NCI-H82 treated with DMSO at 0.1 percent for 48 hours (cell line): Measurements from ENCODE around the gene SH3BP4.

Experiments used
- DNase-seq: peaks from one replicate; lab custom pipeline; 2025; ENCODE audit not compliant: unreplicated experiment; lab: John Stamatoyannopoulos, UW

Gene SH3BP4, protein sequence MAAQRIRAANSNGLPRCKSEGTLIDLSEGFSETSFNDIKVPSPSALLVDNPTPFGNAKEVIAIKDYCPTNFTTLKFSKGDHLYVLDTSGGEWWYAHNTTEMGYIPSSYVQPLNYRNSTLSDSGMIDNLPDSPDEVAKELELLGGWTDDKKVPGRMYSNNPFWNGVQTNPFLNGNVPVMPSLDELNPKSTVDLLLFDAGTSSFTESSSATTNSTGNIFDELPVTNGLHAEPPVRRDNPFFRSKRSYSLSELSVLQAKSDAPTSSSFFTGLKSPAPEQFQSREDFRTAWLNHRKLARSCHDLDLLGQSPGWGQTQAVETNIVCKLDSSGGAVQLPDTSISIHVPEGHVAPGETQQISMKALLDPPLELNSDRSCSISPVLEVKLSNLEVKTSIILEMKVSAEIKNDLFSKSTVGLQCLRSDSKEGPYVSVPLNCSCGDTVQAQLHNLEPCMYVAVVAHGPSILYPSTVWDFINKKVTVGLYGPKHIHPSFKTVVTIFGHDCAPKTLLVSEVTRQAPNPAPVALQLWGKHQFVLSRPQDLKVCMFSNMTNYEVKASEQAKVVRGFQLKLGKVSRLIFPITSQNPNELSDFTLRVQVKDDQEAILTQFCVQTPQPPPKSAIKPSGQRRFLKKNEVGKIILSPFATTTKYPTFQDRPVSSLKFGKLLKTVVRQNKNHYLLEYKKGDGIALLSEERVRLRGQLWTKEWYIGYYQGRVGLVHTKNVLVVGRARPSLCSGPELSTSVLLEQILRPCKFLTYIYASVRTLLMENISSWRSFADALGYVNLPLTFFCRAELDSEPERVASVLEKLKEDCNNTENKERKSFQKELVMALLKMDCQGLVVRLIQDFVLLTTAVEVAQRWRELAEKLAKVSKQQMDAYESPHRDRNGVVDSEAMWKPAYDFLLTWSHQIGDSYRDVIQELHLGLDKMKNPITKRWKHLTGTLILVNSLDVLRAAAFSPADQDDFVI

DNA sequence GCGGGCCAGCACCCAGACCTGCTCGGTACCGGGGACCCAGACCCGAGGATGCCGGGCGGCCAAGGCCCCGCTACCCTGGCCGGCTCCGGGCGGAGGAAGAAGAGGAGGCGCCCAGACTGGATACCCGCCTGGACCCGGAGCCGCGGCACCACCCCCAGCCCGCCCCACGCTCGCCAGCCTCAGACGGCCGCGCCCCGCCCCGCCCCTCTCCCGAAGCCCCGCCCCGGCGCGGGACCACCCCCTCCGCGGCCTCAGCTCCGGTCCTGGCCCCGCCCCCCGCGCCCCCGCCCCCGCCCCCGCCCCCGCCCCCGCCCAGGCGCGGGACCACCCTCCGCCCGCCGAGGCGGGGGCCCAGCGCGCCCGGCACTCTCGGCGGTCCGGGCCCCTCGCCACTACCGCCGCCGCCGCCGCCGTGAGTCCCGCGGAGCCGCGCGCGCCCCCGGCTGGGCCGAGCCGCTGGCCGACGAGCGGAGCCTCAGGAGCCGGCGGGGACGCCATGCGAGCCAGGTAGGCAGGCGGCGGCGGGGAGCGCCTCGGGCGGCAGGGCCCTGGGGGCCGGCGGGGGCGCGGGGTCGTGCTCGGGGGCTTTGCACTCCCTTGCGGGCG is at the start of gene SH3BP4:
TSS of gene SH3BP4 (plus strand) at position 354 of the 606 bp plus-strand sequence. CDS start 82,986 bp downstream, outside the sequence.
- DNase-seq = peak; percentile 47

DNA sequence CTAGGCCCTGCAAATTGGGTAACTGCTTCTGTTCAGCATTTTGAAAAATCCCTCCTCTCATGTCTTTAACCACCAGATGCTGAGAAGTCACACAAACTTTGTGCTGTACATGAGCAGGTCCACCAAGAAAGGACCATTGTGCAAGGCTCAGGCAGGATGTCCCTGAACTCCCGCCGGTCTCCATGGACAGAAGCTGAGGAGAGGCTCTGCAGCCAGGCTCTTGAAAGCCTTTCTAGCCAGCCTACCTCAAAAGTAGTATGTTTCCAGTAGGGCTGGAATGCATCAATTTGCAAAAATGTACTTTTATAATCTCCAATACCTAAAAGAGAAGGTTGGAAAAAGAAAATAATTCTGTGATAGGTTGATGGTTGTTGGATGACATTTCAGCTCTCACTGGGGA is 47.0 kb upstream of the SH3BP4 start:
- no peak for DNase-seq

DNA sequence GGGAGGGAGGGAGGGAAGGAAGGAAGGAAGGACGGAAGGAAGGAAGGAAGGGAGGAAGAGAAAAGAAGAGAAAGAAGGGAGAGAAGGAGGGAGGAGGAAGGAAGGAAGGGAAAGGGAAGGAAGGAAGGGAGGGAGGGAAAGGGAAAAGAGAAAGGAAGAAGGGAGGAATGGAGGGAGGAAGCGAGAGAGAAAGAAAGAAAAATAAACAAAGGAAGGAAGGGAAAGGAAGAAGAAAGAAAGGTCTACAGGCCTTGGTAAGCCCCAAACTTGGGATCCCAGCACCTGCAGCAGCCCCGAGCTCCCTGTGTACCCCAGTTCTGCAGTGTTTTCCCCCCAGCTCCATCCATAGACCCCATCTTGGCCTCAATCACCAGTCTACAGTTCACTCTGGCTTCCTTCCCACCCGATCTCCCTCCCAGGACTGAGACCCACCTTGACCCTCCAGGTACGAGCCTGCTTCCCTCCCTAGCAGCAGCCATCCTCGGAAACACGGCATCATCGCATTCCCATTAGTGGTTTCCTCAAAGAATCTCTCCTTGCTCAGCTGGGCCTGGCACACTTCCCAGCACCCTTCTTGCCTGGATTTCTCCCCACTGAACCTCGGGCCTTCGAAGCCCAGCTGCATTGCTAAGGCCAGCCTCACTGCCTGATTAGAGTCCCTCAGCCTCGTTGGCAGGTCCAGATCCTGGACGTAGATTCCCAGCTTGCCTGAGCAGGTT is 46.1 kb upstream of the SH3BP4 start:
- DNase-seq = no peak

DNA sequence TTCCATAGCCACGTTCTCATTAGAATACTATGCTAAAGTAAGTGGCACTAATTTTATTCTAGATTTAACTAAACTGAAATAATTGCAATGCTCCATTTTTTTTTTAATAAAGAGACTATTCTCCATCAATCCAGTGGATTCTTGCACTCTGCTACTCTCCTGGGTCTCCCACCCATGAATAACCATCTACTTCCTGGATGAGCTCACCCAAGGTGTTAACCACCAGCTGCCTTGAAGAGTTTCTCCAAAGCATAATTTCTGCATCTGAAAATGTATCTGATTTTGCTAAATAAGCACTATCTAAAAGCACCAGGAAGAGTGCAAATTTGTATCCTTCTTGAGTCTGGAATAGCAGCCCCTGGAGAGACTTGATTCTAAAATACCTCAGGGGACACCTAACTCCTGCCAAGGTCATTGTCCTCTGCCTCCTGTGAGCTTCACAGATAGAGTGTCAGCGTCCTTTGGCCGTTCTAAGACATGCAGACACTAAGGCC is 41.6 kb upstream of the SH3BP4 start:
- DNase-seq = no peak

DNA sequence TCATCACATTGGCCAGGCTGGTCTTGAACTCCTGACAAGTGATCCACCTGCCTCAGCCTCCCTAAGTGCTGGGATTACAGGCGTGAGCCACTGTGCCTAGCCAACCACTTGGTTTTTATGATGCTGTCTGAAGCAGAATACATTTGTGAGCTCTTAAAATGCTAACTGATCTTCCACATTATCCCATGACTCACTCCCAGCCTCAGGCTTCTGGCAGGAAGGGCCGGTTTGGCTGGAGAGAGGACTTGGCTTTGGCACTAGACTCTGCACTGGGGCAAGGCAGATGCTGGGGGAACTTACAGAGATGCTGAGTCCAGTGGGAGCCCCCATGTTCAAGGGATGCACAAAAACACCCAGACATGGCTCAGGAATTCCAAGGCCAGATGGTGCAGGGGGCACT is 40.5 kb upstream of the SH3BP4 start:
- DNase-seq = no peak

DNA sequence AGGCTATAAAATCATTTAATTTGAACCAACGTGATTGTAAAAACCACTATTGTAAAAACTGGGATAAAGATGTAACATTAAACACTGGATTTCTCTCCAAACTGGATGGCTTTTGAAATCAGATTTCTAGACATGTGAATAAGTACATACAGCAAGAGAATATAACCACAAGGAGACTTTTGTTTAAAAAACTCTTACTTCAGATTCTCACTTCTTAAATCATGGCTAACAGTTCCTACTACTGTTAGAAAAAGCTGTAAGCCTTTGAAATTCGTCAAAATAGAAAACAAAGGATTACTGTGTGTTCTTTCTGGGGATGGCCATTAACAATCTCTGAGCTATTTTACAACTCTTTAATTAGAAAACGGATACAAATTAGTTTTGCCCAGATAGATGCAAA is 39.4 kb upstream of the SH3BP4 start:
- DNase-seq = no peak

DNA sequence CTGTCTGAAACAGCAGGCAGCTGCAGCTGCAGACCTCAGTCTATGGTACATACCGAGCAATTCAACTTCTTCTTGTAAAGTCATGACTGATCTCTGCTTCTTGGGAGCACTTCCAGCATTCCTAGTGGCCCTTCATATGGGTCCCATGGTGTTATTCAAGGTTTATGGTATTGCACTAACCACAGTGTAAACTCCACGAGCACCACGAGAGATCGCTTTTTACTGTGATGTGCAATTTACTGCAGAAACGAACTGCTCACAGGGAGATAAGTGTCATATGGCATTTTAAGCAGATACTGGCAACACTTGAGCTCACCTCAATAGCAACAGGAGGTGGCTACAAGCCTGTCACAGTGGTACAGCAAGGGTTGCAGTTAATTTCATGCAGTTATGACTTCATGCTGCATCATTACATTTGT is 38.6 kb upstream of the SH3BP4 start:
- no peak for DNase-seq

DNA sequence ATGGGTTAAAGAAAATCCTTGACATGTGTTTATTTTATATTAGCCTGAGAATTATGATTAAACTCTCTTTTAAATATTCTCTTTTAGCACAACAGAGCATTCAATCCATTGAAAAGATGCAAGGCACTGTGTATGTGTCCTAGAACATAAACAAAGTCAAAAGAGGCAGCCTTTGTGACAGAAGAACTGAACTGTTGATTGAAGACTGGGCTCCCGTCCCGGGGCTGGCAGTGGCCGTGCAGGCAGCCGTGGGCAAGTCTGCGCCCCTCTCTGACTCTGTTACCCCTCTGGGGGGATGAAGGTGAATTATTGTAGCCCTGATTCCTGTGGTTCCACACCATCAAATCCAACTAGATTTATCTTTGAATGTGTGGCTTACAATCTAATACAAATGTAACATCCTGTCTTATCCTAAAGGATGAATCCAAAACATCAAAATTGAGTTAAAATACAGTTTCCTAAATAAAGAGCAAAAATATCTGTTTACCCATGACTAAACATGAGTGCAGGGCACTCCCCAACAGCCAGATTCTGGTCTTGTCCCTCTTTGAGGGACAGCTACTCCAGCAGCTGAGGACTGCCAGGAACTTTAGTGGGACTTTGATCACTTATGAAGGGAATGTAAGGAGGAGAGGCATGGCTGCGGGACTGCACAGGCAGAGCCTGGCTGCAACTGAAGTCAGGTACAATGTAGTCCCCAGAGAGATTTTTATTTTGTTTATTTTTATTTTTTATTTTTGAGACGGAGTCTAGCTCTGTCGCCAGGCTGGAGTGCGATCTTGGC is 37.3 kb upstream of the SH3BP4 start:
- DNase-seq = no peak

DNA sequence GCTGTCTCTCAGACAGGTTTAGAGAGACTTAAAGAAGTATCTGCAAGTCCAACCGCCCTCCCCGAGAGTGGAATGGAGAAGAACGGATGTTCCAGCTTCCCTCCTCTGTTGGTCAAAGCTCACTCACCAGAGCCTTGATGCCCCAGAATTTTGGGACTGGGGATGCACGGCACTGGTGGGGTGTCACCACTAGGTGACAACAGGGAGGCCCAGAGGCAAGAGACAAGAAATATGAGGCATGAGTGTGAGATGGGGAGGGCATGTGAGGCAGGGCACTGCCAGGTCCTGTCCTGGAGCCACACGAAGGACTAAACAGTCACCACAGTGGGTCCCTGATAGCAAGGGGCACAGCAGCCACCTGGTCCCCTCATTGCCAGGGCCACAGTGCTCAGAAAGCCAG is 35.1 kb upstream of the SH3BP4 start:
- DNase-seq = no peak

DNA sequence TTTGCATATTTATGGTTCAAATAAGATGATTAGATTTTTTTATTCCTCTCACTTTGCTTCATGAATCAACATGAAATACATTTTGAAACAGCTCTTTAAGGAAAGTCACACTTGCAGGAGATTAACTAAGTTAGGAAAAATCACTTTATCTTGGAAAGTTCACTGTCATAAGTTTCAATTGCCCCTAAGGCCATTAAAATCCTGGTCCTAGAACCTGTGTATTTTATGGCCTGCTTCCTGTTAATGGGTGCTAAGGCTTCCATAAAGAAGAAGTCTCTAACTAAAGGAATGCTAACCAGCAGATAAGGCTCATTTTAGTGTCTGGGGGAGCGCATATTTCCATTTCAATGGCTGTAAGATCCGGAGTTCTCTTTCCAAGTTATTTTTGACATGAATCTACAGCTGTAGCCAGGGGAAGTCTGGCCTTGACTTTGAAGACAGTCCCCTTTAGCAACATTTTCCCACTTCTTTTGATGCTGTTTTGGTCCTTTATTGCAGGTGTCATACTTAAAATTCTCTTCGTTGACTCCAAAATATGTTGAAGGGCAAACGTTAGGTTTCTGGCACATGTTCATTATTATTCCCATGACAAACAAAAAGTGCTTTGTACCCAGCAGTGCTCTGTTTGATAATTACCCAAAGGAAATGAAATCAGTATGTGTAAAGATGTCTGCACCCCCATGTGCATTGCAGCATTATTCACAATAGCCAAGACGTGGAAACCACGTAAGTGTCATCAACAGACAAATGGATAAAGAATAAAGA is 34.4 kb upstream of the SH3BP4 start:
- no peak for DNase-seq

DNA sequence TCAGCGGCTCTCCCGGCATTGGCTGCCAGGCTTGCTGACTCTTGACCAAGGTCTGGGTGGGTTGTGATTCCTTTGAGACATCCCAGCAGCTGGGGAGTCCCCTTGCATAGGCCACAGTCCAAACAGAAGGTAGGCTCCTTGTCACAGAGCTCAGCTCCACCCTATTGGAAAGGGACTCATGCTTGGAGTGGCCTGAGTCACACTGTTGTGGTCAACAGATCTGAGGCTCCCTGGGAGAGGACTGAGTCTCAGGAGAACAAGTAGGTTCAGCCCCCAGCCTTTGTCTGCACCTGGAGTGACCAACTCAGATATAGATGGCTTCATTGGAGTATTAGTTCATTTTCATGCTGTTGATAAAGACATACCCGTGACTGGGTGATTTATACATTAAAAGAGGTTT is 32.1 kb upstream of the SH3BP4 start:
- DNase-seq = no peak

DNA sequence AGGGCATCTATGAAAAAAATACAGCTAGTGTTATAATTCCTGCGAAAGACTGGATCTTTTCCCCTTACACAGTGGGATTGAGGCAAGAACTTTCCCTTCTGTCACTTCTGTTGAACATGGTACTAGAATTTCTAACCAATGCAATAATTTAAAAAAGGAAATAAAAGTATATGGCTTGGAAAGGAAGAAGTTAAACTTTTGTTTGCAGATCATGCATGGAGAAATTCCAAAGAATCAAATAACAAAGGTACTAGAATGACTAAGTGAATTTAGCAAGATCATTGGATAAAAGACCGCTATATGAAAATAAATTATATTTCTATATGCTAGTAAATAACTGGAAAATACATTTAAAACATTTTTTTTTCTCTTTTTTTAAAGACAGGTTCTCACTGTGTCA is 31.0 kb upstream of the SH3BP4 start:
- DNase-seq = no peak

DNA sequence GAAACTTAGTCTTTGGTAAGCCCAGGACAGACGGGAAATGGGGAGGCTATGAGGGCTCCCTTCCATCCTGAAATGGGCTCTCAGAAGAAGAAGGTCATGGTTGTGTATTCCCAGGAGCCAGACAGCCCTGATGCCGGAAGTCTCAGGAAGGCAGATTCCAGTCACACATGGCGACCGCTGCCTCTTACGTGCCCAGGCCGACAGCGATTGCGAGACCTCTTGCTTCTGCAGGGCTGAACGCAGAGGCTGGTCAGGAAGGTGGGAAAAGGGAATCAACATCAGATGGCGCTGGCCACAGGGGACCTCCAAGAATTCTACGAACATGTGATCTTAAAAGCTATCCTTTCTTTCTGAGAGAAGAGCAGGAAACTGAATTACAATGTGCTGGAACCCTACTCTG is 22.8 kb upstream of the SH3BP4 start:
- no peak for DNase-seq

DNA sequence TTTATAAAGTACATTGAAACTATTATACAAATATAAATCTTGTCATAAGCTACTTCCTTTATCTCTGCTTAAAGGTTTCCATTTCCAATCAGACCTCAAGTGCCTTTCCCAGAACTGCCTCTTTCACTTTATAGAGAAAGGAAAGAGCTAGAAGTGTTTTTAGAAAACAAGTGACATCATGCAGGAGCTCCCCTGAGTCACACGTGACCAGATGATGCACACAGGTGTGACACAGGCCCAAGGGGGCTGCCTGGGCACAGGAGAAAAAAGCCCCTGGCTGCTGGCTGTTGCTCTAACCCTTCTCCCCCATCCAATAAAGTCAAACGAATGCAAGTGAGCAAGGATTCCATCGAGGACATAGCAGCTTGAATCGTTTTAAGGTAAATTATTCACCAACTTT is 21.4 kb upstream of the SH3BP4 start:
- no peak for DNase-seq

DNA sequence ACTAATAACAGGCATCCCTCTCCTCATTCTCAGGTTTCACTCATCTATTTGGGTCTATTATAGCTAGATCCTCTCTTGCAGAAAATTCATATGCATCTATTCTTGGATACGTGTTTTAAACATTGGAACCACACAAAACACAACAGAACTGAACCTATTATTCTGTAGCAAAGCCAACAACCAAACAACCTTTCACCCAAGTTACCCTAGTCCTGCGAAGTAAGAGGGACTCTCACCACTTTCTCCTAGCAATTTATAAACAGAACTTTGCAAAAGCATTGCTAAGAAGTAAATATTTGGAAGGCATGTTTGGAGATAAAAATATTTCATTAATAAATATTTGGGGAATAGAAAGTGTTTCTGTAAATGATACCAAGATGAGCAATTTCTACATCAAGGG is 20.4 kb upstream of the SH3BP4 start:
- DNase-seq = no peak

DNA sequence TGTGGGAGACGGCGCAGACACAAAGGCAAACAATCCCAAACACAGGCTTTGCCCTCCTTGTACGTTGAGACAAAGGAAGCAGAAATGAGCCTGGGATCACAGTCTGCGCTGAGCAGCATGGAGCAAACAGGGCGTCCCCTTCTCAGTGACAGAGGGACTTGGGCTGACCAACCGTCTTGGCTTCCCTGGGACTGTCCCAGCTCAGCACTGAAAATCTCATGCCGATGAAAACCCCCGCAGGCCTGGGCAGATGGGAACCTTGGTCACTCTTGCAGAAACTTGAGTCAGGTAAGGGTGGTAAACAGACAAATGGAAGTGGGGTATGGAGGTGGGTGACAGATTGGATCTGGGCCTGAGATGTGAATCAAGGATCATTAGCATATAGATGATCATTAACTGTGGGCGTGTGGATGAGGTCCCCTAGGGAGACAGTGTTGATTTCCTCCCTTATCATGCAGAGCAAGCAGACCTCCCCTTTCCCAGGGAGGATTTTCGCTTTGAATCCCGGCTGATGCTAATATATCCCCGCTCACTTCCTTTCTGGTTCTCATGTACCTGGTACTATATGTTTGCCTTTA is 19.1 kb upstream of the SH3BP4 start:
- DNase-seq = no peak

DNA sequence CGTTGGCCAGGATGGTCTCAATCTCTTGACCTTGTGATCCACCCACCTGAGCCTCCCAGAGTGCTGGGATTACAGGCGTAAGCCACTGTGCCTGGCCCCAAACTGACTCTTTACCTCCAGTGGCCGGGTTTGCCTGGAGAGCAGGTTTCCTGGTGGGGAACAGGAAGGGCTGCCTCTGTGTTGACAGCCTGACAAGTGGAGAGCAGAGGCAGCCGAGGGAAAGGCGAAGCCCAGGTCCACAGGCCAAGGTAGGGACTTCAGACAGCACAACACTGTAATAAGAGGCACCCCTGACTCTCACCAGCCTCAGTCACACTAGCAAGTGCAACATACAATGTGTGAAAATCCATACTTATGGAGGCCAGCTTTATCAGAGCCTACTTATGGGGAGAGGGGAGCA is 16.5 kb upstream of the SH3BP4 start:
- DNase-seq = no peak

DNA sequence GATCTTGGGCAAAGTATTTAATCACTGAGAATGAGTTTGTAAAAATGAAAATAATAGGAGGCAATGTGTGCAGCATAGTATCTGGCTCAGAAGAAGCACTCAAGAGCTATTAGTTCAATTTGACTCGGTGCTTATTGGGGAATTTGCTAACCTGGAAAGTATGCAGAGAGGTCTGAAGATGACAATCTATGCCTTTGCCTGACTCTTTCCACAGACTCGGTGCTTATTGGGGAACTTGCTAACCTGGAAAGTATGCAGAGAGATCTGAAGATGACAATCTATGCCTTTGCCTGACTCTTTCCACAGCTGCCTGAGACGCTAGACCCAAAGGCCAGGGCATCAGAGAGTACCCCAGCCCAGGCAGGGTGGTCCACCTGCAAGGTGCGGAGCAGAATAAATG is 12.2 kb upstream of the SH3BP4 start:
- no peak for DNase-seq

DNA sequence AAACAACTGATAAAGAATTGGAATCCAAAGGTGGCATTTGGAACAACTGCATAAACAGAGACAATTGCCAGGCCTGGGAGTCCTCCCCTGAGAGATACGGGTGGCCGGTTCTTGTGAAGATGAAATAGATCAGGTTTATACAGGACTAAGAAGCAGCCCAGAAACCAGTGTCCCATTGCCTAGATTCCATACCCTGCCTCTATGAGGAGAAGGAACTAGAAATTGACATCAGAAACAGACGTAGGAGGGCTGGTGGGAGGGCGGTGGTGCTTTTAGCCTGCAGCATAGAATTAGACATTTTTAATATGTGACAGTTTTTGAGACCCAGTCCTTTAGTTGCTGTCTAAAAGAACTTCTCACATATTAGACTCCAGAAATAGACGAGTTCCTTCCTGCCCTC is 11.8 kb upstream of the SH3BP4 start:
- no peak for DNase-seq
